Activated T-cell treated with anti-CD3 and anti-CD28 coated beads, Interleukin-2, amount 50 U/mL, for 72 hours (primary cell): ENCODE results near the gene INKA1. TPM values are rescaled to one million over a fixed set of nuclear protein-coding genes. Genes with fewer than 3 reads are reported as not detected.
"Not testable (repeated sequence)": the region's sequence is repeated elsewhere in the genome, so short reads cannot be mapped to it uniquely, and the experiment has no call there.

ENCODE experiments used
- ATAC-seq, 2 donors: fragments of 150-1000 bp; cut with Tn5 transposase; replicated peaks in 1 of 2; 2 replicates each; pipeline ENCODE4 v1.10.0; 2021; ENCODE audit warnings: moderate library complexity in 2 of 2, mild to moderate bottlenecking in 1 of 2
- DNase-seq, 2 donors: peaks; one replicate each; pipeline ENCODE4 v3.0.0; 2021 to 2022; ENCODE audit warnings: mixed read lengths in 1 of 2
- H3K27ac Mint-ChIP-seq: one replicate; pipeline ENCODE4 v1.8.0; 2022; ENCODE audit warnings: mild to moderate bottlenecking, moderate library complexity, mixed read lengths
- H3K27me3 Mint-ChIP-seq: one replicate; pipeline ENCODE4 v1.8.0; 2022; ENCODE audit warnings: low read depth, mixed read lengths
- H3K36me3 Mint-ChIP-seq, 2 donors: one replicate each; pipeline ENCODE4 v1.8.0; 2022; ENCODE audit warnings: mixed read lengths in 2 of 2, mild to moderate bottlenecking in 1 of 2; ENCODE audit not compliant: insufficient read depth in 2 of 2
- H3K4me1 Mint-ChIP-seq: one replicate; pipeline ENCODE4 v1.8.0; 2022; ENCODE audit warnings: low read depth, mixed read lengths
- H3K4me3 Mint-ChIP-seq, 2 donors: one replicate each; pipeline ENCODE4 v1.8.0; 2022; ENCODE audit warnings: mild to moderate bottlenecking in 2 of 2, mixed read lengths in 2 of 2, moderate library complexity in 2 of 2
- H3K9me3 Mint-ChIP-seq, 2 donors: one replicate each; pipeline ENCODE4 v1.8.0; 2022; ENCODE audit warnings: mixed read lengths in 2 of 2
- total RNA-seq, 2 donors: library from RNA; stranded (reverse); gene quantifications; one replicate each; pipeline ENCODE4 v1.2.3, GENCODE V29; 2022

Gene INKA1
- 1 to 10 TPM; 1.2 to 1.5 TPM for total RNA-seq

- DNase-seq, result peak; percentile 92 to 93
- H3K9me3 Mint-ChIP-seq, result no peaks in the 10 kb centered on the region
- ATAC-seq, result peak; percentile 87 to 88
- H3K27me3 Mint-ChIP-seq, result peaks cover 18% of the 10 kb centered on the region
- peak within 1 kb of the TSS; percentile 78 to 80 for H3K4me3 Mint-ChIP-seq
- H3K4me1 Mint-ChIP-seq, result peaks cover 45% of the 10 kb centered on the region
- peak within 1 kb of the TSS; percentile 20 for H3K27ac Mint-ChIP-seq
- no peaks in the 10 kb centered on the region for H3K36me3 Mint-ChIP-seq
Measured at GRCh38 chr3:49802719-49803464, at the start of gene INKA1. TSS of gene INKA1 (plus strand) at chr3:49803261. CDS start at chr3:49803393, 132 bp downstream.

DNA sequence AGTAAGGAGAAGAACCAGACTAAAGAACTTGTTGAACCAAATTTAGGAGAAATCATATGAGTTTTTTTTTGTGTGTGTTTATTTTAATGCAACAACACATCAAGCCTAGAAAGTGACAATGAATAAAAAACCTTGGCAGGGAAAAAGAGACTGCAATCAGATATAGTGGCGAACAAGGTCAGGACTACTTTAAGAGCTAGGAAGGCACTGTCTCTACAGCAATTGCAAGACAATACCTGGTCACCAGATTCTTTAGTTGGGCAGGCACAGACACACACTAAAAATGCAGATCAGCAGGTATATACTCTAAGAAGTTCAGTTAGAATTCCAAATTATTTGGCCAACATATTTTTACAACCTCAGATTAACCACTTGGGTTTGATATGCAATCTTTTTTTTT lies 48.5 kb upstream of the INKA1 start:
- DNase-seq, result no peak
- H3K4me3 Mint-ChIP-seq, result no peak overlapping the region
- ATAC-seq, result no peak
- H3K4me1 Mint-ChIP-seq, result peaks cover 16% of the 10 kb centered on the region
- H3K27ac Mint-ChIP-seq, result no peak overlapping the region
- no peaks in the 10 kb centered on the region for H3K9me3 Mint-ChIP-seq
- no peaks in the 10 kb centered on the region for H3K27me3 Mint-ChIP-seq
- peaks cover 0 to 2% of the 10 kb centered on the region in 2 donors for H3K36me3 Mint-ChIP-seq

- DNase-seq (no peak), ATAC-seq (no peak)
- peaks cover 16% of the 10 kb centered on the region for H3K4me1 Mint-ChIP-seq
- no peaks in the 10 kb centered on the region for H3K27me3 Mint-ChIP-seq
- no peak overlapping the region for H3K27ac Mint-ChIP-seq
- H3K36me3 Mint-ChIP-seq, result peaks cover 0 to 2% of the 10 kb centered on the region in 2 donors
- H3K4me3 Mint-ChIP-seq, result no peak overlapping the region
- no peaks in the 10 kb centered on the region for H3K9me3 Mint-ChIP-seq
Measured at GRCh38 chr3:49756036-49756435, 47.0 kb upstream of the INKA1 start.

DNA sequence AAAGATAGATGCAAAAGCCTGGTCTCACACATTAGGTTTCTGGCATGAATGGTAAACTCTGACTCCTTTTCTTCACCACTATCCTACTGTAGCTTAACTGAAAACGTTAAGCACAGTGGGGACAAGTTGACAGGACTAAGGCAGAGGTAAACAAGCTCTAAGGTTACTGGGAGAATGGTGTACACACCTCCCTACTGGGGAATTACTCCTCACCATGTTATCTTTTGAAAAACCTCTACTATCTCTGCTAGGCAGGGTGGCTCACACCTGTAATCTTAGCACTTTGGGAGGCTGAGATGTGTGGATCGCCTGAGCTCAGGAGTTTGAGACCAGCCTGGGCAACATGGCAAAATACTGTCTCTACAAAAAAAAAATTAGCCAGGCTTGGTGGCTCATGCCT lies 45.9 kb upstream of the INKA1 start:
- no peak for ATAC-seq
- no peak for DNase-seq
- Mint-ChIP-seq H3K9me3 (no peaks in the 10 kb centered on the region), H3K4me3 (no peak overlapping the region), H3K4me1 (peaks cover 16% of the 10 kb centered on the region), H3K27me3 (no peaks in the 10 kb centered on the region), H3K36me3 (peaks cover 0 to 2% of the 10 kb centered on the region in 2 donors), H3K27ac (no peak overlapping the region)

GRCh38 chr3:49759226-49759625 lies 43.8 kb upstream of the INKA1 start:
- no peaks in the 10 kb centered on the region for H3K27me3 Mint-ChIP-seq
- peak overlapping the region; percentile 68 for H3K27ac Mint-ChIP-seq
- H3K4me3 Mint-ChIP-seq, result no peak overlapping the region
- DNase-seq, result no peak
- H3K9me3 Mint-ChIP-seq, result no peaks in the 10 kb centered on the region
- no peak for ATAC-seq
- H3K4me1 Mint-ChIP-seq, result peaks cover 16% of the 10 kb centered on the region
- H3K36me3 Mint-ChIP-seq, result peaks cover 0 to 2% of the 10 kb centered on the region in 2 donors

- ATAC-seq, result no peak
- Mint-ChIP-seq H3K27ac (no peak overlapping the region), H3K4me3 (no peak overlapping the region), H3K36me3 (peaks cover 0 to 2% of the 10 kb centered on the region in 2 donors), H3K9me3 (no peaks in the 10 kb centered on the region), H3K4me1 (peaks cover 10% of the 10 kb centered on the region), H3K27me3 (no peaks in the 10 kb centered on the region)
- no peak for DNase-seq
Measured at GRCh38 chr3:49761661-49762060, 41.4 kb upstream of the INKA1 start.

DNA sequence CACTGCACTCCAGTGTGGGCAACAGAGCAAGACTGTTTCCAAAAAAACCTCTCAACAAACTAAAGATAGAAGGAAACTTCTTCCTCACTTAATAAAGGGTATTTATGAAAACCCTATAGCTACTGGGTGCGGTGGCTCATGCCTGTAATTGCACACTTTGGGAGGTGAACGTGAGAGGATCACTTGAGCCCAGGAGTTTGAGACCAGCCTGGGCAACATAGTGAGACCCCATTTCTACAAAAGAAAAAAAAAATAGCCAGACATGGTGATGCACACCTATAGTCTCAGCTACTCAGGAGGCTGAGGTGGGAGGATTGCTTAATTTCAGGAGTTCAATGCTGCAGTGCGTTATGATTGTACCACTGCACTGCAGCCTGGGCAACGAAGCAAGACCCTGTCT lies 39.1 kb upstream of the INKA1 start:
- no peak for DNase-seq
- ATAC-seq, result no peak
- no peaks in the 10 kb centered on the region for H3K36me3 Mint-ChIP-seq
- no peak overlapping the region for H3K27ac Mint-ChIP-seq
- no peaks in the 10 kb centered on the region for H3K9me3 Mint-ChIP-seq
- H3K27me3 Mint-ChIP-seq, result no peaks in the 10 kb centered on the region
- H3K4me1 Mint-ChIP-seq, result no peaks in the 10 kb centered on the region
- no peak overlapping the region for H3K4me3 Mint-ChIP-seq

DNA sequence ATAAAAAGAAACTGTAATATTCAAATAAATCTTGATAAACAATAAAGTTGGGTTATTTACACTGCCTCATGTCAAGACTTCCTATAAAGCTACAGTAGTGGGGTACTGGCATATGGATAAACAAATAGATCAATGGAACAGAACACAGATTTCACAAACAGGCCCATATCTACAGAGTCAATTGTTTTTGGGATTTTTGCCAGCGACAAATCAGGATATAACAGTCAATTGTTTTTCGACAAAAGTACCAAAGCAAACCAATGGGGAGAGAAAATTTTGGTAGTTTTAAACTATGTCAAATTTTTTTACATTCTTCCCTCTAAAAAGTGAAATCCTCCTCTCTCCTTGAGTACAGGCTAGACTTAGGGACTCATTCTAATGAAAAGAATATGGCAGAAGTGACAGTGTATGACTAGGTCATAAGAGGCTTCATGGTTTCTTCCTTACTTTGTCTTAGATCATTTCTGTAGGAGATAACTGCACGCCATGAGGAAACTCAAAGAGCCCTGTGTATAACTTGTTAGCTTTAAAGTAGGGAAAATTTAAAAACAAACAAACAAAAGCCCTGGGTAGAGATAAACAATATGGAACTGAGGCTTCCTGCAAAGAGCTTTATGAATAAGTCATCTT lies 33.7 kb upstream of the INKA1 start:
- peaks cover 26% of the 10 kb centered on the region for H3K4me1 Mint-ChIP-seq
- no peak overlapping the region for H3K4me3 Mint-ChIP-seq
- H3K27ac Mint-ChIP-seq, result no peak overlapping the region
- H3K27me3 Mint-ChIP-seq, result no peaks in the 10 kb centered on the region
- ATAC-seq, result no peak
- DNase-seq, result no peak
- H3K36me3 Mint-ChIP-seq, result peaks cover 1 to 2% of the 10 kb centered on the region in 2 donors
- no peaks in the 10 kb centered on the region for H3K9me3 Mint-ChIP-seq

GRCh38 chr3:49769926-49770325 lies 33.1 kb upstream of the INKA1 start:
- Mint-ChIP-seq H3K4me1 (peaks cover 26% of the 10 kb centered on the region), H3K27ac (no peak overlapping the region), H3K4me3 (no peak overlapping the region)

DNA sequence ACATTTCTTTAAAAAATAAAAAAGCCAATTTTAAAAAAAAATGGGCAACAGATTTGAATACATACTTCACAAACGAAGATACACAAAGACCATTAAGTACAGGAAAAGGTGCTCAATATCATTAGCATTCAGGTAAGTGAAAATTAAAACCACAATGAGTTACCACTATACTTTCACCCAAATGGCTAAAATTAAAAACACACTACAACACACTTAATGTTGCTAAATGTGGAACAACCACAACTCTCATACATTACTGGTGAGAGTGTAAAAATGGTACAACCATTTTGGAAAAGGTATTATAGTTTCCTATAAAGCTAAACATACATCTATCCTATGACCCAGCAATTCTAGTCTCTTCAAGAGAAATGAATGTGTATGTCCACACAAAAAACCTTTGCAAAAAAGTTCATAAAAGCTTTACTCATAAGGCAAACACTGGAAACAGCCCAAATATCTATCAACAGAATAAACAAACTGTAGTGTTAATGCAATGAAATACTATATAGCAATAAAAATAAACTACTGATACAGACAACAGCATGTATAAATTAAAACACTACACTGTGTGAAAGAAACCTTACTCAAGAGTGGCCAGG lies 31.6 kb upstream of the INKA1 start:
- H3K4me1 Mint-ChIP-seq, result peaks cover 26% of the 10 kb centered on the region
- no peaks in the 10 kb centered on the region for H3K9me3 Mint-ChIP-seq
- ATAC-seq (no peak), DNase-seq (no peak)
- H3K4me3 Mint-ChIP-seq, result no peak overlapping the region
- H3K36me3 Mint-ChIP-seq, result peaks cover 1 to 2% of the 10 kb centered on the region in 2 donors
- H3K27me3 Mint-ChIP-seq, result no peaks in the 10 kb centered on the region
- H3K27ac Mint-ChIP-seq, result no peak overlapping the region

More at GRCh38 chr3:49769926-49770325, 33.1 kb upstream of the INKA1 start:
- DNase-seq, result no peak
- Mint-ChIP-seq H3K27me3 (no peaks in the 10 kb centered on the region), H3K9me3 (no peaks in the 10 kb centered on the region), H3K36me3 (peaks cover 1 to 2% of the 10 kb centered on the region in 2 donors)
- ATAC-seq, result no peak

DNA sequence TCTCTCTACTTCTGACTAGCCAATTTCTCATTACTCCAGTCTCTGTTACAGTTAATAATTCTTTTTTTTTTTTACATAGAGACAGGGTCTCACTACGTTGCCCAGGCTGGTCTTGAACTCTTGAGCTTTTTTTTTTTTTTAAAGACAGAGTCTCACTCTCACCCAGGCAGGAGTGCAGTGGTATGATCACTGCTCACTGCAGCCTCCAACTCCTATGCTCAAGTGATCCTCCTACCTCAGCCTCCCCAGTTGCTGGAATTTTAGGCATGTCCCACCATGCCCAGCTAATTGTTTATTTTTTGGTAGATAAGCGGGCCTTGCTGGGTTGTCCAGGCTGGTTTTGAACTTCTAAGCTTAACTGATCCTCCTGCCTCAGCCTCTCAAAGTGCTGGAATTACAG lies 30.4 kb upstream of the INKA1 start:
- ATAC-seq, result no peak
- Mint-ChIP-seq H3K9me3 (no peaks in the 10 kb centered on the region), H3K36me3 (peaks cover 1 to 4% of the 10 kb centered on the region in 2 donors), H3K4me1 (peaks cover 26% of the 10 kb centered on the region), H3K27ac (no peak overlapping the region), H3K4me3 (no peak overlapping the region), H3K27me3 (no peaks in the 10 kb centered on the region)
- DNase-seq, result no peak

- DNase-seq (no peak), ATAC-seq (no peak)
- H3K36me3 Mint-ChIP-seq, result peaks cover 1 to 4% of the 10 kb centered on the region in 2 donors
- H3K4me1 Mint-ChIP-seq, result peaks cover 28% of the 10 kb centered on the region
- no peak overlapping the region for H3K4me3 Mint-ChIP-seq
- H3K9me3 Mint-ChIP-seq, result no peaks in the 10 kb centered on the region
- no peaks in the 10 kb centered on the region for H3K27me3 Mint-ChIP-seq
- H3K27ac Mint-ChIP-seq, result no peak overlapping the region
Measured at GRCh38 chr3:49775538-49775937, 27.5 kb upstream of the INKA1 start.

DNA sequence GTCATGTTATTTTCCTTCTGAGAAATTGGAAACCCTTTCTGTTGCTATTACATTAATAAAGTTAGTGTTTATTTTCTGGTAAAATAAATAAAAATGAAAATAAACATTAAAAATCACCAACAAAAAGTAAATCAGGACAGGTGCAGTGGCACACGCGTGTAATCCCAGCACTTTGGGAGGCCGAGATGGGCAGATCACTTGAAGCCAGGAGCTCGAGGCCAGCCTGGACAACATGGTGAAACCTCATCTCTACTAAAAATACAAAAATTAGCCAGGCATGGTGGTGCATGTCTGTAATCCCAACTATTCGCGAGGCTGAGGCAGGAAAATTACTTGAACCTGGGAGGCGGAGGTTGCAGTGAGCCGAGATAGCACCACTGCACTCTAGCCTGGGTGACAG lies 27.0 kb upstream of the INKA1 start:
- not testable (repeated sequence) for ATAC-seq, H3K27ac Mint-ChIP-seq, H3K27me3 Mint-ChIP-seq, H3K36me3 Mint-ChIP-seq, H3K4me3 Mint-ChIP-seq, DNase-seq, H3K9me3 Mint-ChIP-seq
- peaks cover 34% of the 10 kb centered on the region for H3K4me1 Mint-ChIP-seq
